GM19468 (cell line): ENCODE data around the gene MAGEB4.

Experiments
- ATAC-seq: cut with Tn5 transposase; IDR thresholded peaks from one replicate; pipeline ENCODE4 v1.9.1; 2021; ENCODE audit warnings: mild to moderate bottlenecking, moderate library complexity, moderate number of reproducible peaks; ENCODE audit not compliant: unreplicated experiment; ENCODE audit errors: extremely low read depth

MAGEB4 gene

DNA sequence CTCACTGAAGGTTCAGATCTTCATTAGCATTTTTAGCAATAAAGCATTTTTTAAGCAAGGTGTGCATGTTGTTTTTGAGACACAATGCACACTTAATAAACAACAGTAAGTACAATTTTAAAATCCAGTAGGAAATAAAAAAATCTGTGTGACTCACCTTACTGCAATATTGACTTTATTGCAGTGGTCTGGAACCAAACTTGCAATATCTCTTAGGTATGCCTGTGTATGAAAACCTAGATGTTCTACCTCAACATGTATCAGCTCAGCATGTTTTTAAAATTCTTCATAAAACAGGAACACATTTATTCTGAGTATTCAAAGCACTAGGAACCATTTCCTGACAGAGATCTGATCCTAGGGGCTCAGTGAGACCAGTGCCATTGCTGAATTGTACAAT is 40.7 kb downstream of the MAGEB4 start:
- no peak for ATAC-seq

DNA sequence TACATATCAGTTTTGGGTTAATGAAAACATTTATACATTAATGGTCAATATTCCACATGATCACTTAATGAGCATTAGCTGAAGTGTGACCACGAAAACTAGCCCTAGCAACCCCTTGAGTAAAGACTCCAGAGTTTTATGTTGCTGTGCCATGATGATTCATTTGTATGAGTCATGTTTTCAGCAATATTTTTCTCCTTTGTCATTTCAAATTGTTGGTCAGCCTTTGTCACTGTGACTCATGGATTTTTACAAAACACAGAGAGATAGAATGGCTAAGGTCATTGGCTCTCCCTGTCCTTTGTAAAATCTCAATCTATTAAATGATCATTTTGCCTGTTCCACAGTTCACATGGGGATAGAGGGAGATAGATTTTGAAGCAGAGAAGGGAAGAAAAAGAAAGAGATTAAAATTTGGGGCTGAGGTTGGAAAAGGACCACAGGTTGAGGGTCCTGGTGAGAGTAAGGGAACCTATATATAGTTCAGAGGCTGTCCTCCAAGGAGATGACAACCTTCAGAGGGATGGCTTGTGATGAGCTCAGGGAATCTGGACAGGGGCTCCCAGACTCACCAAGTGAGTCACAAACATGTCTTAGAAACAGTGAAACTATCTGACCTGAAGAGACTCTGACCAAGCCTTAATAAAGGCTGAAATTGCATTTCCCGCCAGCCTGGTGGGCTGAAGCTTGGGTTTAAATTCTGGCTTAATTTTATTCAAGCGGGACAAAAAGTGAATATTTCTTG is 41.8 kb downstream of the MAGEB4 start:
- no peak for ATAC-seq
